NOMO-1 treated with dmso at 0.1 percent for 144 hours (cell line): ENCODE results near the gene CDH23.

Source experiments
- DNase-seq: peaks from one replicate; lab custom pipeline; 2025; ENCODE audit not compliant: unreplicated experiment; lab: John Stamatoyannopoulos, UW

Gene CDH23

GRCh38 chr10:71531485-71532446 is 135.0 kb downstream of the CDH23 start:
- DNase-seq = no peak

GRCh38 chr10:71532878-71533277 is 136.2 kb downstream of the CDH23 start:
- DNase-seq = no peak

GRCh38 chr10:71533936-71534335 is 137.2 kb downstream of the CDH23 start:
- DNase-seq = no peak

DNA sequence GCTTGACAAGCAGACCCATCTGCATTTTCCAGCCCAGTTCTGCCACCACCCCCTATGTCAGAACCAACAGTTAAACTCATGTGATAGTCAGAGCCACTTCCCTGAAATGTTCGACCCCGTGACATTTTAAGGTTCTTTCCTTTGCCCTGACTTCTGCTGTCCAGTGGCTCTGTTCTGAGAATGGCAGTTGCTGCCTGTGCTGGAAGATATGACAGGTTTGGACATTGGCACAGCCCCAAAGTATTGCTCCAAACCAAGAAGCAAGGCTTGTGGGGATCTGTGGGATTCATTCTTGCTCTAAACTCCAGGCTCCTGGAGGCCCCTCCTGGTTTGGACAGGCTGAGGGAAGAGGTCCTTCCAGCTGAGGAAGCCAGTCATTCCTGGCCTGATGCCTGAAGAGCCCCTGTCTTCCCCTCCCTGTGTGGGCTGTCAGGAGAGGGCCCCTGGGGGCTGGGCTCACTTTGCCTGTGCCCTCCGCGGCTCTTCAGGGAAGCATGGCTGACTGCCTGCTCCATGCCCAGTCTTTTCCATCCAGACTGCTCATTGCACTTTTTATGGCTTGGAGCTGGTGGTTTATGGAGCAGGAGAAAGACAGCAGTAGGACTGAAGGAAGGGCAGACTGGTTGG is 138.0 kb downstream of the CDH23 start:
- DNase-seq = no peak

GRCh38 chr10:71536332-71536731 is 139.6 kb downstream of the CDH23 start:
- no peak for DNase-seq

DNA sequence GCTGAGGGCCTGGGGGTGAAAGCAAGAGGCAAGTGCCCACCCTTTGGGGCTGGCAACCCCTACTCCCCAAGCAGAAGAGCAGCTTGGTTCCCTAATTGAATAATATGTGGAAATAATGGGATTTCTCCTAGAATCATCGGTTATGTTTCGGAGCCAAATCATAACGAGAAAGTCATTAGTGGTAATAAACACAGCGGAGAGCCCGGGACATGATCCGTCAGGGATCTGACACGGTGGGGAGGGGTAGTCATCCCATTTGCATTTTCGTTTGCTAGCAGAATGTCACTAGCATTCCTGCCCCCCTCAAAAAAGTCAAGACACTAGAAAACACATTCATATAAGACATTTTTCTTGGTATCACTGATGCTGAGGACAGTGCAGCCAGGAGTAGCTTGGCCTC is 140.4 kb downstream of the CDH23 start:
- DNase-seq = no peak

DNA sequence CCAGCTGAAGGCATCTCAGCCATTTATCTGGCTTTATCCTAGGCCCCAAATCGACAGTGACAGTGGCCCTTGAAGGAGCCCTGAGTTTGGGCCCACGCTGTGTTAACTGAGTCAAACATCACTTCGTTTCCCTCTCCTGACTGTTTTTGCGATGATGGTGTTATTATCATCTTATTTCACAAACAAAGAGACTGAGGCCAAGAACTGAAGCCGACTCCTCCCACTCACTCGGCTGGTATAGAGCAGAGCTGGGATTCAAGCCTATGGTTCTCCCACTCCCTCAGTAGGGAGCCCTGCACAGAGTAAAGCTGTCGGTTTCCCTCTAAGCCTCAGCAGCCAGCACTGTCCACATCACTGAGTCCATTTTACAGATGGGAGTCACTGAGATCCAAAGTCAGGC is 141.0 kb downstream of the CDH23 start:
- no peak for DNase-seq

DNA sequence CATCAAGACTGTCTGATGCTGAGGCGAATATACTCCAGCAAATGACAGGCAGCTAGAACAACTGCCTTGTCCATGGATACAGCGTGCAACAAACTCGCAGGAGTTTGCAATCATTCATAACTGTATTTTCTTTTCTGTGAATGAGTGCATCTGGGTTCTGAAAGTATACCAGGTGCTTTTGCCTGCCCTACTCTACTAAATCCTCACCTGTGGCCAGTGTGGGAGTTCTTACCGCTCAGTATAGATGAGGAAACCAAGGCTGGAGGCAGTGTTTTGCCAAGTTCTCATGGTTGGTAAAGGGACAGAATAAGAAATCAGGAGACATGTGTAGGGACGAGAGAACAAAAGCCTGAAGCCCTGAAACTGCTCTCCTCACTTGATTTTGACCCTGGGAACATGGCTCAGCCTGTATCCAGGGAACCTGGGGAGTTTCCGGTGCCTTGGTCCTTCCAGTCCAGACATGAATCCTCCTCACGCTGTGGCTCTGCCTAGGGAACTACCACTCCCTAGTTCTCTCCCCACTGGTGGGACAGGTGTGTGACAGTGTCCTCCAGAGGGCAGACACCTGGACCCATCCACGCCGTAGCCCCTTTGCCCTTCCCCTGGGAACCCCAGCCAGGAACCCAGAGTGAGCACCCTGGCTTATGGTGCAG is 142.0 kb downstream of the CDH23 start:
- no peak for DNase-seq

DNA sequence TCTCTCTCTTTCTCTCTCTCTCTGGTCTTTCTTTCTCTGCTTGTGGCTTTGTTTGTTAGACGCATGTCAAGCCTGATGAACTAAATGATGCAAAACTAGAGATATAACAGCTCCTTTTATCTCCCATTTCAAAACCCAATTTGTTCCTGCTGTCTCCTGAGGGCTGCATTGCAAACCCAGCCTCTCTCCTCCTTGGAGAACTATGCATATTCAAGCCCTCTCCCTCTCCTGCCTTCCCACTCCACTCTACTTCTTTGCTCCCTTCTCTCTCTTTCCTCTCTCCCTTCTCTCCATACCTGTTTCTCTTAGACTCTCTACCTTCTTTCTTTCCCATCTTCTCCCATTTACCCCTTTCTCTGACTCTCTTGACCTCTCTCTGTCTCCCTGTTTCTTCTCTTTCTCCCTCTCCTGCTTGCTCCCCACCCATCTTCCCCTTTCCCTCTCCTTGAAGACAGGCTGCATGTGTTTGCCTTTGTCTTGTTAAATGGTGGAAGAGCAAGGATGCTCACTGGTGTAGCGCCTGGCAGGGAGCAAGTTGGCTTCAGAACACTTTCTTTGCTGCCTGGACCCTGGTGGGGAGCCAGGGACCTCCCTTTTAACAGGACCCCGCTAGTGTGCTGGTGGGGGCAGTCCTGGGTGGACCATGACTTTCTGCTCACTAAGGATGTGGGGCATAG is 142.9 kb downstream of the CDH23 start:
- DNase-seq = no peak

DNA sequence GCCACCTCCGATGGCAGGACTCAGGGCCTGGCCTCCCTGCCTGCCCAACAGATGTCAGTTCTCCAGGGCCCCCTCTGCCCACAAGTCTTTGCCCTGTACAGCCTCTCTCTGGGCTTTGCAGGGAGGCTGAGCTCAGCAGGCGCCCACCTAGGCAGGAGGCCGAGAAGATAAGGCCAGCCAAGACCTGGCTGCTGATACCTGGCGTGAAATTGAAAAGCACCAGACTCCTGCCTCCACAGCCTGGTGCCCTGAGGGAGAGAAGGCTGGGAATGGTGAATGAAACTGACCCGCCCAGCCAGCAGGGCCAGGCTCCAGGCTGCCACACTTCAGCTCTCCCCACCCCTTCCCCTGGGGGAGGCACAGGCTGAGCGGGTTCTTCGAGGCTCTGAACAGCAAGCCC is 145.8 kb downstream of the CDH23 start:
- no peak for DNase-seq

- no peak for DNase-seq
Measured at GRCh38 chr10:71543608-71544170, 147.0 kb downstream of the CDH23 start.

DNA sequence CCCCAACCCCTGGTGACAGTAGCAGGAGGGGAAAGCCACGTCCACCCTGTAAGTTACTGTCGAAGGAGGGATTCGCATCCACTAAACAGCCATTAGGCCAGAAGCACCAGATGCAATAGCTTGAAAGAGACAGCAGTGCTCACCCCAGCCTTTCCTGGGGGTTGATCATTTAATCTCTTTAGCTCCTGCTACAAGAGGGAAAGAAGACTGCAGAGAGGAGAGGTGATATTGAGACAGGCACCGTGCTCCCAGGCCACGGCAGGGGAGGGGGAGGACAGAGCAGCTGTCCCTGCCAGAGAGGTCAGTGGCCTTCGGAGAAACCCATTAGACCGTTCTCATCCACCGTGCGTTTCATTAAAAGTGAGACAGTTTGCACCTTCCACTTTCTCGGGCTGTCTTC is 148.3 kb downstream of the CDH23 start:
- DNase-seq = no peak

GRCh38 chr10:71546220-71546619 is 149.5 kb downstream of the CDH23 start:
- no peak for DNase-seq

DNA sequence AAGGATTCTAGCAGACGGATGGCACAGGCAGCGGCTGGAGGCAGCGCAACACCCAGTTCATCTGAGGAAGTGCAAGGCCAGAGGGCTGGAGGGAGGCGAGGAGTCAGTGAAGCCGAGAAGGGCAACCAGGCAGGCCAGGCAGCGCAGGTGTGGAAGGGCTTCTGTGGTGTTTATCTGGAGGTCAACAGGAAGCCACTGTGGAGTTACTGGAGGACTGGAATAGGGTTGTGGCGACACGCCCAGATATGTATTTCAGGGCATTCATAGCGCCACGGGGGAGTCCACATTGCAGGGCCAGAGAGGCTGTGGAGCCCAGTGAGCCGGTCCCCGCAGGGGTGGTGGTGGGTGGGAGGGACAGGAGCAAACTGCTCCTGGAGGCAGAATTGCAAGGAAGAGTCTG is 150.6 kb downstream of the CDH23 start:
- no peak for DNase-seq

GRCh38 chr10:71547876-71548846 is 151.4 kb downstream of the CDH23 start:
- DNase-seq = no peak

DNA sequence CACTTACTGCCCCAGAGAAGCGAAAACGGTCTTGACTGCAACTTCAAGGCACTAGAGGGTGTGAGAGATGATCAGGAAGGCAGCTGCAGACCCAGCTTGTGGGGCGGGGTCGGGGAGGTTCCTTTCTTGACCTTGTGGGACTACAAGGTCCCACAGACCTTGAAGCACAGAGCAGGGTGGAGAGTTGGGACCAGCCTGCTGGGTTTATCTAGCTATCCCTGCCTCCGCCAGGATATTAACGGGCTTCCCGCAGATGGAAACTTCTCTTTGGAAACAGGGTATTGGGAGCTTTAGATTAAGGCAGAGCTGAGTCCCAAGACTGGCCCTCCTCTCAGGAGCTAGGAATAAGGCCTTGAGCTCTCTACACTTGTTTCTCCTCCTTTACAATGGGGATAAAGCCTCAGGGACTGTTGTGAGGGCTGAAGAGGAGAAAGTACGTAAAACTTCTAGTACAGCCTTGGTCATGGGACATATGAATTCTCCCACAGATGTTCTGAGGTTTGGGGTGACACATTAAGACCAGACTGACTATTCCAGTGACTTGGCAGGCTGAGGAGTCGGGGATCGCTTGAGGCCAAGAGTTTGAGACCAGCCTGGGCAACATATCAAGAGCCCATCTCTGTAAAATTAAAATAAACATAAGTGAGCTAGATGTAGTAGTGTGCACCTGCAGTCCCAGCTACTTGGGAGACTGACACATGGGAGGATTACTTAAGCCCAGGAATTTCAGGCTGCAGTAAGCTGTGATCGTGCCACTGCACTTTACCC is 153.2 kb downstream of the CDH23 start:
- DNase-seq = no peak

DNA sequence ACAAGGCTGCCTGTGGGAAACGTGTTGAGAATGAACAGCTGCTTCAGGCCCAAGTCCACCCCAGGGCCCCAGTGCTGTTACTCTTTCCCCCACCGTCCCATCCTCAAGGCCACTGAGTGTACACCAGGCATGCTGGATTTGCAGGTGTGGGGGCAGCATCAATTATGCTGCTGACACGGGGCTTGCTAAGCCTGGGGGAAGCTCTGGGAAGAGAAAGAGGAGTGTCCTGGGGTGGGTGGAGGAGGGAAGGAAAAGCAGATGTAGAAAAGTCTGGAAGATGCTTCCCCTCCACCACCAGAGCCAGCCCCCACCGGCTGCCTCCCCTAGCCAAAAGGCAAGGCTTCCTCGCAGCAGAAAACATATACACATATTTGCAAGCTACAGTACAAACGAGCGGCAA is 153.9 kb downstream of the CDH23 start:
- DNase-seq = no peak

GRCh38 chr10:71551970-71552369 is 155.2 kb downstream of the CDH23 start:
- no peak for DNase-seq

DNA sequence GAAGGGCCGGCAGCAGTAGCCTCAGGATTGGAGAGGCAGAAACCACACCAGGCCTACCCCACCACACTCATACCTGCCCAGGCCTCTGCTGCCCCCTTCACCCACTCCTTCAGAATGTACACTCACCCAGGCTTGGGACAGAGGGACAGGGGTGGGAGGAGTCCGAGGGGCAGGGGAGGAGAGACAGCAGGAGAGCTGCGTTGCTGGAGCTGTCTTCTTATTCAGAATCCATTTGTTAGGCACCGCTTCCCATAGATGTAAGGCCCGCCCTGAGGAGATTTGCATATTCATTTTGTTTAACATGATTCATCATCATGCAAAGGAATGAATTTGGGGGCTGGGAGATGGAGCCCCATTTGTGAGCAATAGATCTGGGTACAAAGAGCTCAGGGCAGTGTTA is 156.7 kb downstream of the CDH23 start:
- no peak for DNase-seq
